NCI-H2029 treated with DMSO at 0.1 percent for 48 hours (cell line): ENCODE measurements around the gene SSR4.

Source experiments
- DNase-seq: peaks from one replicate; lab custom pipeline; 2025; lab: John Stamatoyannopoulos, UW

The SSR4 gene

DNA sequence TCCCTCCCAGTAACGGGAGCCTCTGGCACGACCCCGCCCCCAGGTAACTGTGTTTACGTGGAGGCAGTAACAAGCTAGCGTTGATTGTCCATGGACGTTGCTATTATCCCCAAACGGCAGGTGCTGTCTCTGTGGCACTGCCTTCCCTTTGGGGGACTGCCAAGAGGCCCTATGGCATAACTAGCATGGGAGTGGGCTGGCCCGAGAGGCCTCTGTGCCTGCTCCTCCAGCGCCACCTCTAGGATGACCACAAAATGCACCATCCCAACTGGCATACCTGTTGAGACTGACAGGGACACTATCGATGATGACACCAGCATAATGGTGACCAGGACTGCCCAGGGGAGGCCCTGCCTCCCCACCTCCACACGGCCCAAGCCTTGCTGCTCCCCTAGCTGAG, 12.2 kb upstream of the SSR4 start:
- peak; percentile 40 for DNase-seq

DNA sequence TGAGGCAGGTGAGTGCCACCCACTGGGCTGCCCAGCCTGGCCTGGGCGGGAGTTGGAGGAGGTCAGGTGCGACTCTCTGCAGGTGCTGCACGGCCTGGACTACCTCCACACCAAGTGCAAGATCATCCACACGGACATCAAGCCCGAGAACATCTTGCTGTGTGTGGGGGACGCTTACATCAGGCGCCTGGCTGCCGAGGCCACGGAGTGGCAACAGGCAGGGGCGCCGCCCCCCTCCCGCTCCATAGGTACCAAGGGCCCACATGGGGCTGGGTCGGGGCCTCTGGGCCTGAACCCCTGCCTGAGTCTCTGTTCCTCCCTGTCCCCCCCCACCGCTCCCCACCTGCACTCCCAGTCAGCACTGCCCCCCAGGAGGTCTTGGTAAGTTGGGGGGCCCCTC, 11.6 kb upstream of the SSR4 start:
- no peak for DNase-seq

DNA sequence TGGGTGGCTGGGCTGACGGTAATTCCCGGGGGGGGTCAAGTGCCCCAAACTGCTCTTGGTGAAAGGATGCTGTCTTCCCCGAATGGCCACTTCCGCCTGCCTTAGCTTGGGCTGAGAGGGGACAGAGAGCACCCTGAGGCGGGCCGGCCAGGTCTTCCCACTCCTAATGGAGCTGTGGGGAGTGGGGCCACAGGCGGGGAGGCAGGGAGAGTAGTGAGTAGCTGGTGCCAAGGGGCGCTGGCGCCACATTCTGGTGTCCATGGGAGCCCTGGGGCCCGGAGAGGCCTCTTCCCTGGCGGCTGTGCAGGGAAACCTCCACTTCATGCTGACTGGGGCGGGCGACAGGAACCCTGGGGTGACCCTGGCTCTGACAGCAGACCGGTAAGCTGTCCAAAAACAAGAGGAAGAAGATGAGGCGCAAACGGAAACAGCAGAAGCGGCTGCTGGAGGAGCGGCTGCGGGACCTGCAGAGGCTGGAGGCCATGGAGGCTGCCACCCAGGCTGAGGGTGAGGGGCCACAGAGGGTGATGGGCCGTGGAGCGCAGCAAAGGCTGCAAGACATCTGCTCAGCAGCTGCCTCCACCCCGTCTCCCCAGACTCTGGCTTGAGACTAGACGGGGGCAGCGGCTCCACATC, 11.0 kb upstream of the SSR4 start:
- no peak for DNase-seq

DNA sequence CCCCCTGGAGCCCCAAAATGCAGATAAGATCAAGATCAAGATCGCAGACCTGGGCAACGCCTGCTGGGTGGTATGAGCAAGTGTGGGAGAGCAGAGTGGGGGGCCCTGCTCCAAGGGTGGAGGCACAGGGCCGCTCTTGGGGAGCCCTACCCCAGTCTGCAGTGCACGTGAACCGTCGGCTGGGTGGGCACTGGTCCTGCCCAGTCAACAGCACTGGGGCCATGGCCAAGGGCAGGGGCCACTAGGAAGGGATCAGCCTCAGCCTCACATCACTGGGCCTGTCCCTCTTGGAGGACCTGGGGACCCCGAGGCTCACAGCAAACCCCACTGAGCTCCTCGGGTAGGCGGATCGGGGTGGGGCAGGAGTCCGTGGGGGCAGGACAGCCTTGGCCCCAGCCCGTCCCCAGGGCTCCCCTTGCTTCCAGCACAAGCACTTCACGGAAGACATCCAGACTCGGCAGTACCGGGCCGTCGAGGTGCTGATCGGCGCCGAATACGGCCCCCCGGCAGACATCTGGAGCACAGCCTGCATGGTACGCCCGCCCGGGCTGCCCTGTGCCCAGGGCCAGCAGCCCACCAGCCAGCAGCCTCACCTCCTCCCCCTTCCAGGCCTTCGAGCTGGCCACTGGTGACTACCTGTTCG, 10.0 kb upstream of the SSR4 start:
- no peak for DNase-seq

DNA sequence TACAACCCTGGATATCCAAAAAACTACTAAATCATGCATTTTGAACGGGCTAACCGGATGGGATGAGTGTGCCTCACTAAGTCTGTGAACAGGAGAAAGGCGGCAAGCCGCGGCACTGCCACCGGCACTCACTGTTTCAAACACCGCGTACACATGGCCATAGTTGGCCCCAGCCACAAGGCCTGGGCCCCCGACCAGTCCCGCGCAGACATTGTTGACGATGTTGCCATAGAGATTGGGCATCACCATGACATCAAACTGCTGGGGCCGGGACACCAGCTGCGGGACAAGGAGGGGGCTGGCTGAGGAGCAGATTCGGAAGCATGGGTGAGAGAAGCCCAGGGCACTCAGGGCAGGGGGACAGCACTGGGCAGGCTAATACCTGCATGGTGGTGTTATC, 7.8 kb upstream of the SSR4 start:
- no peak for DNase-seq

DNA sequence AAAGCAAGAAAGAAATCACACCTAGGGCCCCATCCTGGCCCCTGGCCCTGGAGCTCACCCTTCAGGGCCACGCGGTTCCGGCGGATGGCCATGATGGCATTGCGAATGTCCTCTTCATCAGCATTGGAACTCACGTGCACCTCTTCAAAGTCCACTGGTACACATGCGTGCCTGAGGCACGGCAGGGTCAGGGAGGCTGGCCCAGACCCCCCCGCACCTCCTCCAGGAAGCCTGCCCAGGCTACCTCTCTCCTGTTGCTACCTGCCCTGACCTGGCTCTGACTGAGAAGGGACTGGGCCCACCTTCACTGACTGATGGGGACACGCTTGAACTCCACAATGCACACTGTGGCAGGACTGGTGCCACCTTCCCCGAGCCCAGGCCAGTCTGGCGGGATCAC, 4.8 kb upstream of the SSR4 start:
- DNase-seq, result no peak

DNA sequence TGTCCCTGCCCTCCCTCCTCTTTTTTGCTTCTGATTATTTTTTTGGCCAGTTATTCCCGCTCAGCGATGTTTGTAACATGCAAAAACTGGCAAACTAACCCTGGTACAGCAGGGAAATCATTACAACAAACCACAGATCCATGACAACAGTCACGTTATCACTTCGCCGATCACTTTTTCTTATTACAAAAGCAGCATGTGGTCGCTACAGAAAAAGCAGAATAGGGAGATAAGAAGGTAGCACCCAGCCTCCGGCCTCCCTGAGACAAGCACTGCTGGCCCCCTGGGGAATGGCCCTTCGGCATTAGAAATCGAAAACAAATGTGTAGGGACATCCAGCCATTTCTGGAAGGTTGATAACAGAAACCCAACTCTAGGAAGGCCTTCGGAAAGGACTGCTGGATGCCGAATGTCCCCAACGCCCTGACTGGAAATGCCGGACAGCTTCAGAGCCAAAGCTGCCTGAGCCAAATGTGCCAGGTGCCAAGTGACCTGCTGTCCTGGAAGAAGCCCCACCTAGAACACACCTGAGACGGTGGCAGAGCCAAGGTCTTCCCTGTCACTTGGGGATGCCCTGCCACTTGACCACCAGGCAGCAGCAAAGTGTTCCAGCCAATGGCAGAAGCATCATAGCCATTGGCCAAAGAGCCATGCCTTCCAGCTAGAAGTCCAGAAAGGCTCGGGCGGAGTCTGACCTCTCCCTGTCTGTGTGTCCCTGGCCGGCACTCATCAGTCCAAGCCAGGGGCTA, 3.2 kb upstream of the SSR4 start:
- DNase-seq, result no peak

DNA sequence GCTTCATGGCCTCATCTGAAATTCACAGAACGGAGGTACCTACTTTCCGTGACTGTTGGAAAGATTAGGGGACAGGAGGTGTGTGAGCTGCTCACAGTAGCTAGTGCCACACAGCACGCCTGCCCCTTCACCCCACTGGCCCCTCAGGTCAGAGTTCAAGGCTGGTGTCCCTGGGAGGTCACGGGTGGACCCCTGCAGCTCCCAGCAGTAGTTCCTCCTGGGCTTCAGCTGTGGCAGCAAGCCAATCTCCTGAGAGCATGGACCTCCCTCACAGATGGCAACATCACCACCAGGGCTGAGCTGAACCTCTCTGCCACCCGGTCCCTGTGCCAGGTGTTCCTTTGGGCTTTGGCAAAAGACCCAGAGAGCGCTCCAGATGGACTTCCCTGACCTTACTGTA, 2.1 kb upstream of the SSR4 start:
- no peak for DNase-seq

DNA sequence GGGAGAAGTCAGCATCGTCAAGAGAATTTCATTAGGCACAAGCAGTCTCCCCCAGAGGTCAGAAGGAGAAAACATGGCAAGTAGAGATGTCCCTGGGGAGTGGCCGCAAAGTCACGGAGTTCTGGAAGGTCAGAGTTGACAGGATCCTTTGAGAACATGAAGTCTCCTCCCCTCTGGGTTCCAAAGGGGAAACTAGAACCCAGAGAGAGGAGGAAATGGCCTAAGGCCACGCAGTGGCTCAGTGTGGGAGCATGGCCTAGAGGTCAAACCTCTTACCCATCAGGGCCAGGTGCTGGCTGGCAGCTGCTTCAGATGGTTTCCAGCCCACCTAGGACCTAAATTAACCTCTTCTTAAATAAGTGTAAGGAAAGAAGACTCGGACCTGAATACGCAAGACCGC, 1.2 kb upstream of the SSR4 start:
- no peak for DNase-seq

DNA sequence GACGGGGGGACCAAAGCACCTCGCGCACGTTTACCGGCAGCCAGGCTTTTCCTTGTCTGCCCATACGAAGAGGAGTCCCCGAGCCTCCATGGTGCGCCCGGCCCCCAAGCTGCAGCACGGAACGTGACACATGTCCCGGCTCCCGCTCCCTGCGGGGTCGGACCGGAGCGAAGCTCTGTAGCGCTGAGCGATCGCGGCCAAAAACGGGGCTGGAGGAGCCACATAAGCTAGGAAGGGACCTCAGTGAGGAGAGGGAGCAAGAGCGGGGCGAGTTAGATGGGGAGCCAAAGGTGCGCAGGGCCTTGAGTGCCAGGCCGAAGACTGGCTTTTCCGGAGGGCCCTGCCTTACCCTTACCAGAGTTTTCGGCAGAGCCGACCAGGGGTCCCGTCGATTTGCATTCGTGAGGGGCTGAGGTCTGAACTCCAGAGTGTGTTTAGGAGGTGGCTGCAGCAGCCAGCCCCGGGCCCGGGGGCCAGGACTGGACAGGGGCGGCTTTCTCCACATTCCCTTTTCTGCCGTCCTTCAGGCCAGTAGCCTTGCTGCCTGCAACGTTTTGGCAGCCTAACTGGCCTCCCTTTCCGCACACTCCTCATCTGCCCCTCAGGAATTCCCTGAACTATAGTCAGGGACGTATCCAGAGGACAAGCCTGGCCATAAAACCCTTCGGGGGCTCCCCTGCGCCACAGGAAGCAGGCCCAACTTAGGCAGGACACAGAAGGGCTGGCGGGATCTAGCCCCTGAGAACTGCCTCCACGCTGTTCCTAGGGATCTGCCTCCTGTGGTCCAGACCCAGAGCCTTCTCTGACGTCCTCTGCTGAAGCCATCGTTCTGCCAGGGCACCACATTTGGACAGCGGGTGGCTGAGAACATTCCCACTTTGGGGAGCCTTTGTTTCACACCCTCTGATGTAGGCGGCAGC, 689 bp downstream of the SSR4 start:
- DNase-seq, result no peak

DNA sequence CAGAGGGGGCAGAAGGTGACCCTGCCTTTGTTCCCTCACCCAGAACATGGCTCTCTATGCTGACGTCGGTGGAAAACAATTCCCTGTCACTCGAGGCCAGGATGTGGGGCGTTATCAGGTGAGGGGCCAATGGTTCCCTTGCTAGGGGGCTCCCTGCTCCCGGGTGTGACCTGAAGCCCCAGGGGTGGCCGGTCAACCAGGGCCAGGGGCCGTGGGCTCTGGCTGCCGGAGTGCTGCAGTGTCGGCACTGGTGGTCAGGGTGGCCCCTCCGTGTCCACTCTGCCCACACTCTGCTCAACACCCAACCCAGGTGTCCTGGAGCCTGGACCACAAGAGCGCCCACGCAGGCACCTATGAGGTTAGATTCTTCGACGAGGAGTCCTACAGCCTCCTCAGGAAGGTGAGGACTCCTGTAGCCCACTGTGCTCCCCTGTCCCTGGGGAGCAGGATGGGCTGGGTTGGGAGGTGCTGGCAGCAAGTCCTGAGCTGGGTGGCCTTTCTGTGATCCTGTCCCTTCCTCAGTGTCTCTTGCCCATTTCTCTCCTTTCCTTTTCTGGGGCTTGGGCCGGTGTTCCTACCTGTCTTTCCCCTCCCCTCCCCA, 3.0 kb downstream of the SSR4 start:
- no peak for DNase-seq

DNA sequence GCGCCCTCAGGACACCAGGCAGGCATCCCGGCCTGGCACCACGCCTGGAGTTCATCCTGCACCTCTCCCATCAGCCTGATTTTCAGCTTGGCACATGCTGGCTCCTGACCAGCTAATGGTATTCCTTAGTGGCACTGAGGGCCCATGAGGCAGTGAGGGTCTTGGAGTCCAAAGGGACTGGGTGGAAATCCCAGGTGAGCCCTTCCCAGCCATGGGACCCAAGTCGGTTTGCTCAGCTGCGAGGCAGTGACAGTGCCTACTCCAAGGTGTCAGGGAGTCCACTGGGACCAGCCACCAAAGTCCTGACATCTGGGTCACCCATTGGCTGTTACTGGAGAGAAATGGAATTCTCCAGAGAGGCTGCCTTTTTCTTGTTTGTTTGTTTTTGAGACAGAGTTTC, 4.9 kb downstream of the SSR4 start:
- no peak for DNase-seq

DNA sequence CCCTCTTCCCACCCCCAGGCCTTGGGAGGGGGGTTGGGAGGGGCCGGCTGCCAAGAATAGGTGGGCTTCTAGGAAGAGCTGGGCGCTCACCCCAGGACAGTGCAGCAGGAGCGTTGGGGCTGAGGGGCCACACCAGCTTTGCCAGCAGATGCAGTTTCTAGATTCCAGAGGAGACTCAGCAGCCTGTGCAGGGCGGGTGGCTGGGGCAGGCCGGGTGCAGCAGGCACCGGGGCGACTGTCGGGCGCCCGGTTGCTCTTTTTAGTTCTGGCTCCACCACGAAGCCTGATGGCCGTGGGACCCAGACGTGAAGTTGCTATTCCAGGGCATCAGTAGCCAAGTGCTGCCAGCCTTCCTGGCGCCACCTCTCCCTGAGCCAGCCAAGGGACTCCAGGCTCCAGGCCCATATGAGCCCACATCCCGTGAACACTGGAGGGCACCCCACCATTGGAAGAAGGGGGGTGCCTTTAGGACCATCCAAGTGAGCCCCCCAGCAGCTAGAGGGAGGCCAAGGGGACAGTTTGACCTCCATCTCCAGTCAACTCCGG, 5.8 kb downstream of the SSR4 start:
- DNase-seq, result no peak

DNA sequence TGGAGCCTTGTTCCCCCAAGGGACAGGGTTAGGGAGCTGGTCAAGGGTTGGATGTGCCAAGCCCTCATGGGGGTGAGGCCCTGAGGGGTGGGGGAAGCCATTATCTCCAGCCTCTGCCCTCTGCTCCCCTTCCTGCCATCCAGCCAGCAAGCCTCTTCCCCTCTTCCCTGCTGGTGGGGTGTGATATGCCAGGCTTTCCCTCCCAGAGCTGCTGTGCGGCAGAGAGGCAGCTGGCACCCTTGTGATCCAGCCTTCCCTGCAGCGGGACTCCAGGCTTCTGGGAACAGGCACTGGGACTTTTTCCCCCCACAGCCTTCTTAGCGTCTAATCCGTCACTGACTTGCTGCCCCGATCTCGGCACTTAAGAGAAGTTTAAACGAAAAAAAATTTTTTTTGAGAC, 6.3 kb downstream of the SSR4 start:
- no peak for DNase-seq

DNA sequence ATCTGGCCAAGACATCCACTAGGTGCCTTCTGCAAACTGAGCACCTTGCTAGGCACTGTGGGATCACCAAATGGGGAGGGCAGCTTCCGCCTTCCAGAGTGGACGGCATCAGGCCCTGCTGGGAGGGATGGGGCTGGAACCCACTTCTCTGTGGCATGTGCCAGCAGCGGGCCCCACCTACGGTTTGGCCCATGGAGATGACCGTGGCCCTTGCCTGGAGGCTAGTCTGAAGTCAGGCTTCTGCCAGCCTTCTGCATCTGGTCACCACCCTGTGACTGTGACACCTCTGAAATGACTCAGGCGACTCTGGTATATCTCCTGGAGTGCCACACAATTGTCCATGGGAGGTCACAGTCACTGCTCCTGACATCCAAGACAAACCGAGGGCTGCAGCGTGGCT, 7.2 kb downstream of the SSR4 start:
- no peak for DNase-seq

DNA sequence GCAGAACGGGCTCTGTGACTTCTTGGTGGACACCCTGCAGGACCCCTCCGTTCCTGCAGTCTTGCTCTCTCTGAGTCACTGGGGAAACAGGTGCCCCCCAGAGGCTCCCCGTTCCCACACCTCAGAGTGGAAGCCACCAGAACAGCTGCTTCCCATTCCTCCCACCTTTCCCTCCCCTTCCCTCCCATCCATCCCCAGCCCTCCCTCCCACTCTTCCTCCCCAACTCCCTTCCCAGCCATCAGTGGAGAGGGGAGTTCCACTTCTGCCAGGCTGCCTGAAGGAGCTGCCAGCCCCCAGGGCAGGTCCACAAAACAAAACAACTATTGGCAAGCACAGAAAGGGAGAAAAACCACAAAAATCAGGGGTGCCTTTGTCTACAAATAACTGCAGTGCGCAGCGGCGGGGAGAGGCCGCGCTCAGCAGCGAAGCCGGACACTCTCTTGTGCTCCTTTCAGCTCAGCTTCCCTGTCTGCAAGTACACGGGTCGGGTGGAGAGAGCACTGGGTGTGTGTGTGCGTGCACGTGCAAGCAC, 8.1 kb downstream of the SSR4 start:
- DNase-seq, result no peak

DNA sequence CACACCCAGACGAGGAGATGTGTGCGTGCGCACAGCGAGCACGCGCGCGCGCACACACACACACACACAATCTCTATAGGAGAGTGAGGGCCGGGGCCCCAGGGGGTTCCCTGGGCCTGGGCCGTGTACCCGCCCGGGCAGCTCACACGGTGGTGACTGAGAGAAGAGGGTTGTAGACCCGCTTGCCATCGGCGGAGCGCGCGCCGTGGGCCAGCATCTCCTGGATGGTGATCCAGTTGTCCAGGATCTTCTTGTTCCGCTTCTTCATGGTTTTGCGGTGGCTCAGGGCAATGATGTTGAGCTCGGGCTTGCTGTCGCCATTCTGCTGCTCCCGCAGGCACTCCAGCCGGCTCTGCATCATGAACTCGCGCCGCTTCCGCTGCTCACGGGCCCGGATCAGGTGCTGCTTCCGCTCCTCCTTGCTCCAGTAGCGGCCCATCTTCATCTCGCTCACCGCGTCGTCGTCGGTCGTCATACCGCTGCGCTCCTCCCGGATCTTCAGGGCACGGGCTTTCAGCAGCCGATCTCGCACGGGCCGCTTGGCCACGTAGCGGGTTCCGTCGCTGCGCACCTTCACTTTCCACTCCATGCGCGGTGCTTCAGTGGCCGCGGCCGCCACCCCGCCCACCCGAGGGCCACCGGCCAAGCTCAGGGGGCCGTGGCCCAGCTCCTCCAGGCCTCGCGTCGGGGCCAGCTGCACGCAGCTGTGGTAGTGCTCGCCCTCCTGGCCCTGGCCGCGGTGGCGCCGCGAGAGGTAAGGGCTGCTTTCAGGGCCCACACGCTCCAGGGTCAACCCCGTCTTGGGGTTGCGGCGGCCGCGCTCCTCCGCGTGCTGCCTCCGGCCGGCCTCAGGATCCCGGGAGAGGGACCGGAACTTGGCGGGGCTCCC, 9.0 kb downstream of the SSR4 start:
- no peak for DNase-seq

DNA sequence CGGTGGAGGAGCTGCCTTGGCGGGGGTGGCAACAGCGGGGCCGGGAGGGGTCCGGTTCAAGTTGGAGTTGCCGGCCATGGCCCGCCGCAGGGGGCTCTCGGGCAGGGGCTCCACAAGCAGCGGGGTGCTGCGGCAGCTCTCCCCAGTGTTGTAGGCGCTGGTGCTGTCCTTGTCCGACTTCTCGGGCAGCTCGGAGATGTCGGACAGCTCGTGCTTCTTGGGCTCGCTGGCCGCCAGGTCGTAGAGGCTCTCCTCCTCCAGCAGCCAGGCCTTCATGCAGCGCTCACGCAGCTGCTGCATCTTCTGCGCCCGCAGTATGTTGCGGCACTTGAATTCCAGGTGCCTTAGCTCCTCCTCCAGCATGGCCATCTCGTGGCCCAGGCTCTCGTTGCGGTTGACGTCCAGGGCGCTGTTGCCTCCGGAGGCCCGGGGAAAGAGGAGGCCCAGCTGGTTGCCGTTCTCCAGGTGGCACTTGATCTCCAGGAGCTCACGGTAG, 9.7 kb downstream of the SSR4 start:
- no peak for DNase-seq

DNA sequence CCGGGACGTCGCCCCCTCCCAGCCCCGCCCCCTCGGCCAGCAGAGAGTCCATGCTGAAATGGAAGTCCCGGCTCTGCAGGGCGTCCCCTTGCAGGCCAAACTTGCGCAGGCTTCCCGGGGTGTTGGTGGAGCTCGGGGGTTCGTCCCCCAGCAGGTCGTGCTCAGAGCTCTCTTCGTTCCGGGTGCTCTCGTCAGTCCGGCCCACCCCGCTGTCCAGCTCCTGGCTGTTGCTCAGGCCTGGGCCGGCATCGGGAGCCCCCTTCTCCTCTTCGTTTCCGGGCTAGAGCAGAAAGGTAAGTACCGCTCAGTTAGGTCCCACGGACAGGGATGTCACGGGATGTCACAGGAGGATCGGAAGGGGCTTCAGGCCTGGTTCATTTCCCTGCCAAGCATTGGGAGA, 10.2 kb downstream of the SSR4 start:
- no peak for DNase-seq

DNA sequence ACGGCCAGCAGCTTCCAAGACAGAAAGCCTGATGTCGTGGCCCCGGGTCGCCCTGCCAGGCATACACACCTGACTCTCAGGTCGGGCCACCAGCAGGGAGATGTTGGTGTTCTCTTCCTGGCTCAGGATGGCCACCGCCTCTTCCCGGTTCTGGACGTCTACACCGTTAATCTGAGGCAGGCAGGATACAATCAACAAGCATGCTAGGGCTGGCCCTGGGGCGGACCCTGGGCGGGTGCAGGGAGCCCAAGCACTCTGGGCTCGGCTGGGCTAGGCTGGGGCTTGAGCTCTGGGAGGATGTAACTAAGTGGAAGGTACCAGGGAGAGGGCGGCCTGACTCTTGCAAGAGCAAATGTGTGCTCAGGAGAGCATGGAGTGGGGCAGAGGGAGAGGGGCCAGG, 11.0 kb downstream of the SSR4 start:
- DNase-seq, result no peak
